ENCODE results near the gene ZNF70. TPM values are rescaled to one million over a fixed set of nuclear protein-coding genes. Genes with fewer than 3 reads are reported as not detected.

Gene ZNF70
- total and polyA plus RNA-seq, 5 donors from 2014 or later = 0.06 to 2.0 (median 0.28) TPM

DNA sequence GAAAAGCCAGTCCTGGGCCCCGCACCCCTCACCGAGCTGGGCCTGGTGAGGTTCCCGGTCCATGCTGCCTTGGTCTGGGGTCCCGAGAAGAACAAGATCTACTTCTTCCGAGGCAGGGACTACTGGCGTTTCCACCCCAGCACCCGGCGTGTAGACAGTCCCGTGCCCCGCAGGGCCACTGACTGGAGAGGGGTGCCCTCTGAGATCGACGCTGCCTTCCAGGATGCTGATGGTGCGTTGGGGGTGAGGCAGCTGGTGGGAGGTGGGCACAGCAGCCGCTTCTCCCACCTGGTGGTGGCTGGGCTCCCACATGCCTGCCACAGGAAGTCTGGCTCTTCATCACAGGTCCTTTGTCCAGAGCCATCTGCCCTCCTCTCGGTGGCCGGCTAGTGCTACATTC lies 31.3 kb upstream of the ZNF70 start:
- peaks cover 4% of the 10 kb centered on the region for H3K27me3 Mint-ChIP-seq
- no peak overlapping the region for H3K27ac Mint-ChIP-seq
- H3K27ac ChIP-seq (ENCODE audit: insufficient read depth, low read length, poor library complexity, severe bottlenecking) = no peak overlapping the region
- H3K9me3 Mint-ChIP-seq = no peaks in the 10 kb centered on the region
- no peaks in the 10 kb centered on the region for H3K36me3 Mint-ChIP-seq
- H3K4me3 Mint-ChIP-seq = no peak overlapping the region
- DNase-seq (no peak), ATAC-seq (ENCODE audit: low read depth in 2 of 2) (no peak)
- H3K36me3 ChIP-seq (ENCODE audit: control insufficient read depth, insufficient read depth, low read length) = no peaks in the 10 kb centered on the region
- H3K4me1 ChIP-seq (ENCODE audit: control insufficient read depth, insufficient read depth, low read length, poor library complexity, severe bottlenecking) = peaks cover 6% of the 10 kb centered on the region
- no peak overlapping the region for H3K4me3 ChIP-seq (ENCODE audit: low read depth, low read length)
- H3K27me3 ChIP-seq (ENCODE audit: control insufficient read depth, insufficient read depth, low read length) = no peaks in the 10 kb centered on the region
- H3K9me3 ChIP-seq (ENCODE audit: control insufficient read depth in 2 of 2, low read length in 2 of 2) = no peaks in the 10 kb centered on the region
- peaks cover 0 to 10% (median 8%) of the 10 kb centered on the region in 4 donors for H3K4me1 Mint-ChIP-seq

DNA sequence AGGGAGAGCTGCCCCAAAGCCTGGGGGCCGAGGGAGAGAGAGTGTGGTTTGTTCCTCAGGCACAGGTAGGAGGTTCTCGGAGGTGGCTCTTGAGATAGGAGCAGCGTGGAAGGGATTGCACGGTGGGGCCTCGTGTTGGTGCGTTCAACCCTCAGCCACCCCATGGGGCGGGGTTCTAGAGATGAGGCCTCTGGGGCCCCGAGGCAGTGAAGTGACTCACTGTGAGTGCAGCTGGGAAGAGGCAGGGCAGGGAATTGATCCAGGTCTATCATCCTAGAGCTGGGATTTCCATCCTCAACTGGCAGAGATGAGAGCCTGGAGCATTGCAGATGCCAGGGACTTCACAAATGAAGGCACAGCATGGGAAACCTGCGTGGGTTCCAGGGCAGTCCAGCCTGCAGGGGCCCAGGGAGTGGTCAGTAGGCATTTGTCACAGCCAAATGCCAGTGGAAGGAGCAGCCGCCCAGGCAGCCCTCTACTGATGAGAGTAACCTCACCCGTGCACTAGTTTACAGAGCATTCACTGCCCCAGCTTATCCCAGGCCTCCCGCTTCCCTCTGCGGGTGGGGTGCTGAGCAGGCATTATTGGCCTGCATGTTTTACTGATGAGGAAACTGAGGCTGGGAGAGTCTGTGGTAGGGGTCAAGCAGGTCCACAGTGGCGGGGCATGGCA lies 30.7 kb upstream of the ZNF70 start:
- no peak overlapping the region for H3K27ac Mint-ChIP-seq
- H3K27ac ChIP-seq (ENCODE audit: insufficient read depth, low read length, poor library complexity, severe bottlenecking) = no peak overlapping the region
- DNase-seq (no peak), ATAC-seq (ENCODE audit: low read depth in 2 of 2) (no peak)
- H3K27me3 ChIP-seq (ENCODE audit: control insufficient read depth, insufficient read depth, low read length) = no peaks in the 10 kb centered on the region
- H3K4me3 ChIP-seq (ENCODE audit: low read depth, low read length) = no peak overlapping the region
- H3K36me3 Mint-ChIP-seq = no peaks in the 10 kb centered on the region
- no peaks in the 10 kb centered on the region for H3K36me3 ChIP-seq (ENCODE audit: control insufficient read depth, insufficient read depth, low read length)
- H3K4me1 Mint-ChIP-seq = peaks cover 0 to 9% (median 7%) of the 10 kb centered on the region in 4 donors
- no peaks in the 10 kb centered on the region for H3K9me3 ChIP-seq (ENCODE audit: control insufficient read depth in 2 of 2, low read length in 2 of 2)
- no peak overlapping the region for H3K4me3 Mint-ChIP-seq
- H3K4me1 ChIP-seq (ENCODE audit: control insufficient read depth, insufficient read depth, low read length, poor library complexity, severe bottlenecking) = peaks cover 6% of the 10 kb centered on the region
- no peaks in the 10 kb centered on the region for H3K9me3 Mint-ChIP-seq
- peaks cover 4% of the 10 kb centered on the region for H3K27me3 Mint-ChIP-seq

DNA sequence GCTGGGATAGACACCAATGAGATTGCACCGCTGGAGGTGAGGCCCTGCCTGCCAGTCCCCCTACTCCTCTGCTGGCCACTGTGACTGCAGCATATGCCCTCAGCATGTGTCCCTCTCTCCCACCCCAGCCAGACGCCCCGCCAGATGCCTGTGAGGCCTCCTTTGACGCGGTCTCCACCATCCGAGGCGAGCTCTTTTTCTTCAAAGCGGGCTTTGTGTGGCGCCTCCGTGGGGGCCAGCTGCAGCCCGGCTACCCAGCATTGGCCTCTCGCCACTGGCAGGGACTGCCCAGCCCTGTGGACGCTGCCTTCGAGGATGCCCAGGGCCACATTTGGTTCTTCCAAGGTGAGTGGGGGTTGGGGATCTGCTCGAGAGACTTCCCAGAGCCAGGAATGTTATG lies 30.2 kb upstream of the ZNF70 start:
- no peak for ATAC-seq (ENCODE audit: low read depth in 2 of 2)
- H3K27me3 ChIP-seq (ENCODE audit: control insufficient read depth, insufficient read depth, low read length) = no peaks in the 10 kb centered on the region

DNA sequence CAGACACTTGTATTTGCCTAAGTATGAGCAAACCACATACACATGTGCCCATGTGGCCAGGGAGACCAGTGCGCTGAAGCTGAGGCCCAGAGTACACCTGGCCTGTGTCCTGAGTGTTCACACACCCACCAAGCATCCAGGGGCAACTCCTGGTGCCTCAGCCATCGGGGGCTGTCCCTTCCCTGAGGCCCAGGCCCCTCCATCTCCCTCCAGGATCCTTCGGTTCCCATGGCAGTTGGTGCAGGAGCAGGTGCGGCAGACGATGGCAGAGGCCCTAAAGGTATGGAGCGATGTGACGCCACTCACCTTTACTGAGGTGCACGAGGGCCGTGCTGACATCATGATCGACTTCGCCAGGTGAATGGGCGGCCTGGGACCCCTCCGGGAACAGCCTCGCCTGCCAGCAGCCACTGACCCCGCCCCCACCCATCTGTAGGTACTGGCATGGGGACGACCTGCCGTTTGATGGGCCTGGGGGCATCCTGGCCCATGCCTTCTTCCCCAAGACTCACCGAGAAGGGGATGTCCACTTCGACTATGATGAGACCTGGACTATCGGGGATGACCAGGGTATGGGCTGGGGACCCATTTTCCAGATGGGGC lies 29.3 kb upstream of the ZNF70 start:
- H3K4me1 ChIP-seq (ENCODE audit: control insufficient read depth, insufficient read depth, low read length, poor library complexity, severe bottlenecking) = no peaks in the 10 kb centered on the region
- ATAC-seq (ENCODE audit: low read depth in 2 of 2) (no peak), DNase-seq (no peak)
- no peaks in the 10 kb centered on the region for H3K9me3 ChIP-seq (ENCODE audit: control insufficient read depth in 2 of 2, low read length in 2 of 2)
- H3K36me3 ChIP-seq (ENCODE audit: control insufficient read depth, insufficient read depth, low read length) = no peaks in the 10 kb centered on the region
- H3K27ac ChIP-seq (ENCODE audit: insufficient read depth, low read length, poor library complexity, severe bottlenecking) = no peak overlapping the region
- H3K27me3 Mint-ChIP-seq = peaks cover 4% of the 10 kb centered on the region
- no peak overlapping the region for H3K4me3 Mint-ChIP-seq
- no peaks in the 10 kb centered on the region for H3K27me3 ChIP-seq (ENCODE audit: control insufficient read depth, insufficient read depth, low read length)
- no peaks in the 10 kb centered on the region for H3K36me3 Mint-ChIP-seq
- H3K27ac Mint-ChIP-seq = no peak overlapping the region
- H3K9me3 Mint-ChIP-seq = no peaks in the 10 kb centered on the region
- H3K4me1 Mint-ChIP-seq = peaks cover 0 to 3% (median 0%) of the 10 kb centered on the region in 4 donors
- H3K4me3 ChIP-seq (ENCODE audit: low read depth, low read length) = no peak overlapping the region

More for the DNA sequence above, 30.2 kb upstream of the ZNF70 start:
- Mint-ChIP-seq H3K4me1 (peaks cover 0 to 3% (median 2%) of the 10 kb centered on the region in 4 donors), H3K27me3 (peaks cover 4% of the 10 kb centered on the region), H3K27ac (no peak overlapping the region), H3K9me3 (no peaks in the 10 kb centered on the region), H3K4me3 (no peak overlapping the region), H3K36me3 (no peaks in the 10 kb centered on the region)
- Histone ChIP-seq H3K27ac (ENCODE audit: insufficient read depth, low read length, poor library complexity, severe bottlenecking) (no peak overlapping the region), H3K4me3 (ENCODE audit: low read depth, low read length) (no peak overlapping the region), H3K4me1 (ENCODE audit: control insufficient read depth, insufficient read depth, low read length, poor library complexity, severe bottlenecking) (no peaks in the 10 kb centered on the region), H3K9me3 (ENCODE audit: control insufficient read depth in 2 of 2, low read length in 2 of 2) (no peaks in the 10 kb centered on the region), H3K36me3 (ENCODE audit: control insufficient read depth, insufficient read depth, low read length) (no peaks in the 10 kb centered on the region)
- DNase-seq = no peak

DNA sequence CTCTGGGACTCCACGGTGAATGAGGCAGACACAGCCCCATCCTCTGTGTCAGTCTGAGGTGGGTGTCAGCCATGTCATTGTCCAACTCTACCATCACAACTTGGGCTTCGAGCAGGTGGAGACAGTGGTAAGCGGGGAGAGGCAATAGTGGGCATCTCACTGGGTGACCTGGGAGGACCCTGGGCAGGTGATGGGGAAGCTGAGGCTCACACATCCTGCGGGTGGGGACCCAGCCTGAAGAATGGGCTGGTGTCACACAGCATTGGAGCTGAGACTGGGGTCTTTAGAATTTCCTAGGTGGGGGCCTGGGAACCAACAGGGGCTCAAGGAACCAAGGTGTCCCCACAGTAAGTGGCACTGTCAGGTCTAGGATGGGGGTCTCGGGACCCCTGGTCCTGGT lies 28.8 kb upstream of the ZNF70 start:
- DNase-seq = no peak
- H3K4me3 Mint-ChIP-seq = peak overlapping the region in 1 of 4 donors; percentile 78

DNA sequence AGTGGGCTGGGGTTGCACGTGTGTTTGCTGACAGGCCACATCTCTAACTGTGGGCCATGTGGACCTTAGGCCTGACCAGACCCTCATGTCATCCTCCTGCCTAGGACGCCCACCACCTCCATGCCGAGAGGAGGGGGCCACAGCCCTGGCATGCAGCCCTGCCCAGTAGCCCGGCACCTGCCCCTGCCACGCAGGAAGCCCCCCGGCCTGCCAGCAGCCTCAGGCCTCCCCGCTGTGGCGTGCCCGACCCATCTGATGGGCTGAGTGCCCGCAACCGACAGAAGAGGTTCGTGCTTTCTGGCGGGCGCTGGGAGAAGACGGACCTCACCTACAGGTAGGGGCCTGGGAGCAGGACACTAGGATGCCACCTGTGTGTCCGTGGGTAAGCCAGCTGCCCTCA lies 28.2 kb upstream of the ZNF70 start:
- Mint-ChIP-seq H3K27ac (no peak overlapping the region), H3K36me3 (no peaks in the 10 kb centered on the region), H3K4me3 (no peak overlapping the region), H3K4me1 (peaks cover 0 to 2% (median 0%) of the 10 kb centered on the region in 4 donors), H3K27me3 (peaks cover 4% of the 10 kb centered on the region), H3K9me3 (peaks cover 0 to 2% (median 0%) of the 10 kb centered on the region in 7 donors)
- Histone ChIP-seq H3K36me3 (ENCODE audit: control insufficient read depth, insufficient read depth, low read length) (no peaks in the 10 kb centered on the region), H3K4me3 (ENCODE audit: low read depth, low read length) (no peak overlapping the region), H3K4me1 (ENCODE audit: control insufficient read depth, insufficient read depth, low read length, poor library complexity, severe bottlenecking) (no peaks in the 10 kb centered on the region), H3K27ac (ENCODE audit: insufficient read depth, low read length, poor library complexity, severe bottlenecking) (no peak overlapping the region), H3K9me3 (ENCODE audit: control insufficient read depth in 2 of 2, low read length in 2 of 2) (no peaks in the 10 kb centered on the region), H3K27me3 (ENCODE audit: control insufficient read depth, insufficient read depth, low read length) (no peaks in the 10 kb centered on the region)
- no peak for ATAC-seq (ENCODE audit: low read depth in 2 of 2)
- DNase-seq = no peak

More for the DNA sequence above, 28.8 kb upstream of the ZNF70 start:
- no peaks in the 10 kb centered on the region for H3K9me3 ChIP-seq (ENCODE audit: control insufficient read depth in 2 of 2, low read length in 2 of 2)
- H3K4me3 ChIP-seq (ENCODE audit: low read depth, low read length) = no peak overlapping the region
- Mint-ChIP-seq H3K4me1 (peaks cover 0 to 3% (median 0%) of the 10 kb centered on the region in 4 donors), H3K27me3 (peaks cover 4% of the 10 kb centered on the region), H3K9me3 (no peaks in the 10 kb centered on the region), H3K27ac (peak overlapping the region in 1 of 3 donors; percentile 82), H3K36me3 (no peaks in the 10 kb centered on the region)
- no peaks in the 10 kb centered on the region for H3K27me3 ChIP-seq (ENCODE audit: control insufficient read depth, insufficient read depth, low read length)
- ATAC-seq (ENCODE audit: low read depth in 2 of 2) = no peak
- no peaks in the 10 kb centered on the region for H3K36me3 ChIP-seq (ENCODE audit: control insufficient read depth, insufficient read depth, low read length)
- no peak overlapping the region for H3K27ac ChIP-seq (ENCODE audit: insufficient read depth, low read length, poor library complexity, severe bottlenecking)
- H3K4me1 ChIP-seq (ENCODE audit: control insufficient read depth, insufficient read depth, low read length, poor library complexity, severe bottlenecking) = no peaks in the 10 kb centered on the region

DNA sequence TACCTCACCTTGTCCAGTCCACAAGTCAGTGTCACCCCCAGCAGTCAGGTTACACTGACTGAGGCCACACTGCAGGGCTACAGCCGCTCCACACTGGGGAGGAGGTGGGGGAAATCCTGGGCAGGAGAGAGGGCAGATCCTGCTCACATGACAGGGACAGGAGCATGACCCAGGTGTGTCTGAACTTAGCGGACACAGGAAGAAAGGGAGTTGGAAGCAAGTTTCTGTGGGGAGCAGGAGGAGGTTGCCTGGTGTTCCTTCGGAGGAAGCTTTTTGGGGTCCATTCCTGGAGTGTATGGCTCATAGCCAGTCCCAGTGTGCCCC lies 27.6 kb upstream of the ZNF70 start:
- H3K4me1 ChIP-seq (ENCODE audit: control insufficient read depth, insufficient read depth, low read length, poor library complexity, severe bottlenecking) = peaks cover under 1% of the 10 kb centered on the region
- Mint-ChIP-seq H3K9me3 (peaks cover 0 to 2% (median 0%) of the 10 kb centered on the region in 7 donors), H3K4me3 (no peak overlapping the region), H3K4me1 (peaks cover 0 to 3% (median 1%) of the 10 kb centered on the region in 4 donors), H3K36me3 (no peaks in the 10 kb centered on the region), H3K27me3 (peaks cover 5% of the 10 kb centered on the region), H3K27ac (no peak overlapping the region)
- no peak overlapping the region for H3K4me3 ChIP-seq (ENCODE audit: low read depth, low read length)
- no peak overlapping the region for H3K27ac ChIP-seq (ENCODE audit: insufficient read depth, low read length, poor library complexity, severe bottlenecking)
- no peaks in the 10 kb centered on the region for H3K9me3 ChIP-seq (ENCODE audit: control insufficient read depth in 2 of 2, low read length in 2 of 2)
- no peak for ATAC-seq (ENCODE audit: low read depth in 2 of 2)
- DNase-seq = no peak
- H3K27me3 ChIP-seq (ENCODE audit: control insufficient read depth, insufficient read depth, low read length) = no peaks in the 10 kb centered on the region
- no peaks in the 10 kb centered on the region for H3K36me3 ChIP-seq (ENCODE audit: control insufficient read depth, insufficient read depth, low read length)

Measured in CD4-positive, CD25-positive, alpha-beta regulatory T cell (primary cell).